ENCODE data around the gene PINK1. TPM values are rescaled to one million over a fixed set of nuclear protein-coding genes. Genes with fewer than 3 reads are reported as not detected.

The PINK1 gene
- total and polyA plus RNA-seq, 7 experiments from 2014 or later: 4.3 to 30.8 (median 17.0) TPM

- peaks cover 0 to 5% (median 0%) of the 10 kb centered on the region in 5 donors for H3K27me3 Mint-ChIP-seq
- Histone ChIP-seq H3K4me1 (ENCODE audit: control insufficient read depth in 2 of 2, insufficient read depth in 2 of 2, low read length in 2 of 2) (peaks cover 0 to 5% of the 10 kb centered on the region in 2 donors), H3K36me3 (ENCODE audit: control insufficient read depth in 2 of 3, insufficient read depth in 3 of 3, low read length in 3 of 3) (no peaks in the 10 kb centered on the region), H3K27ac (ENCODE audit: low read depth, low read length) (no peak overlapping the region), H3K27me3 (ENCODE audit: control insufficient read depth in 2 of 2, insufficient read depth in 2 of 2, low read length in 2 of 2) (no peaks in the 10 kb centered on the region), H3K4me3 (ENCODE audit: low read length) (no peak overlapping the region), H3K9me3 (ENCODE audit: control insufficient read depth in 2 of 3, low read length in 3 of 3) (no peaks in the 10 kb centered on the region)
- POLR2A ChIA-PET: no interaction called here
- peaks cover 3 to 8% (median 4%) of the 10 kb centered on the region in 7 donors for H3K4me1 Mint-ChIP-seq
- intact Hi-C loops (cut with micrococcal nuclease): no loop called here
- peak overlapping the region in 1 of 10 donors; percentile 37 for H3K4me3 Mint-ChIP-seq
- H3K27ac Mint-ChIP-seq: no peak overlapping the region
- ATAC-seq (no peak), DNase-seq (no peak)
- H3K9me3 Mint-ChIP-seq: no peaks in the 10 kb centered on the region
- CTCF ChIA-PET: interaction anchor here (0.5 to 5.4 kb wide), 4 partner anchors 66 to 521 kb away, joined by 3 to 64 read pairs (median 6); no protein-coding TSS in a partner anchor
- no peaks in the 10 kb centered on the region for H3K36me3 Mint-ChIP-seq
Observed at GRCh38 chr1:20699558-20699957, 66.3 kb downstream of the PINK1 start.

- H3K27me3 Mint-ChIP-seq: peaks cover 0 to 3% (median 0%) of the 10 kb centered on the region in 5 donors
- H3K27me3 ChIP-seq (ENCODE audit: control insufficient read depth in 2 of 2, insufficient read depth in 2 of 2, low read length in 2 of 2): no peaks in the 10 kb centered on the region
- no peak overlapping the region for H3K27ac ChIP-seq (ENCODE audit: low read depth, low read length)
- peaks cover 0 to 5% of the 10 kb centered on the region in 2 donors for H3K4me1 ChIP-seq (ENCODE audit: control insufficient read depth in 2 of 2, insufficient read depth in 2 of 2, low read length in 2 of 2)
- H3K4me3 Mint-ChIP-seq: no peak overlapping the region
- no peaks in the 10 kb centered on the region for H3K9me3 Mint-ChIP-seq
- ChIA-PET CTCF (interaction anchor here (0.6 kb wide), 1 partner anchor 788 kb away, joined by 3 read pairs; no protein-coding TSS in a partner anchor), POLR2A (no interaction called here)
- H3K9me3 ChIP-seq (ENCODE audit: control insufficient read depth in 2 of 3, low read length in 3 of 3): no peaks in the 10 kb centered on the region
- H3K4me1 Mint-ChIP-seq: peaks cover 3 to 8% (median 4%) of the 10 kb centered on the region in 7 donors
- no peaks in the 10 kb centered on the region for H3K36me3 Mint-ChIP-seq
- H3K36me3 ChIP-seq (ENCODE audit: control insufficient read depth in 2 of 3, insufficient read depth in 3 of 3, low read length in 3 of 3): no peaks in the 10 kb centered on the region
- H3K4me3 ChIP-seq (ENCODE audit: low read length): no peak overlapping the region
- H3K27ac Mint-ChIP-seq: peak overlapping the region in 1 of 9 donors; percentile 50
- intact Hi-C loops (cut with micrococcal nuclease): no loop called here
- no peak for DNase-seq
- ATAC-seq: no peak
Observed at GRCh38 chr1:20700636-20701215, 67.5 kb downstream of the PINK1 start.

Other genes starting within 250 kb of the PINK1 start
- 1 to 10 TPM in 4 of 5 experiments, under 1 TPM in 1; 0.60 to 3.8 (median 2.9) TPM for gene CAMK2N1, start 147.2 kb upstream of the PINK1 start, total RNA-seq
- gene CAMK2N1, start 147.2 kb upstream of the PINK1 start, polyA plus RNA-seq: under 1 TPM; 0.08 to 0.14 TPM
- 10 to 100 TPM; 16.5 to 21.5 (median 20.5) TPM for gene MUL1, start 125.3 kb upstream of the PINK1 start, total RNA-seq
- gene MUL1, start 125.3 kb upstream of the PINK1 start, polyA plus RNA-seq: 10 to 100 TPM; 24.7 to 40.5 TPM
- gene FAM43B, start 80.9 kb upstream of the PINK1 start, total RNA-seq: not detected
- gene FAM43B, start 80.9 kb upstream of the PINK1 start, polyA plus RNA-seq: not detected
- gene CDA, start 44.4 kb upstream of the PINK1 start, total RNA-seq: 10 to 100 TPM in 1 of 5 experiments, 1 to 10 TPM in 1, not detected in 3; 2.4 to 13.6 TPM
- gene CDA, start 44.4 kb upstream of the PINK1 start, polyA plus RNA-seq: not detected
- gene DDOST, start 27.9 kb downstream of the PINK1 start, total RNA-seq: 100 to 1,000 TPM in 4 of 5 experiments, 10 to 100 TPM in 1; 96.9 to 173 (median 109) TPM
- 100 to 1,000 TPM; 194 to 223 TPM for gene DDOST, start 27.9 kb downstream of the PINK1 start, polyA plus RNA-seq
- not detected for gene KIF17, start 84.5 kb downstream of the PINK1 start, total RNA-seq
- gene KIF17, start 84.5 kb downstream of the PINK1 start, polyA plus RNA-seq: not detected
- gene SH2D5, start 99.2 kb downstream of the PINK1 start, total RNA-seq: under 1 TPM in 2 of 5 experiments, not detected in 3; 0.35 TPM
- not detected for gene SH2D5, start 99.2 kb downstream of the PINK1 start, polyA plus RNA-seq
- 100 to 1,000 TPM; 236 to 417 (median 288) TPM for gene HP1BP3, start 153.8 kb downstream of the PINK1 start, total RNA-seq
- 100 to 1,000 TPM; 234 to 322 TPM for gene HP1BP3, start 153.8 kb downstream of the PINK1 start, polyA plus RNA-seq